WTC11 (cell line): ENCODE data around the gene PDE6H. TPM values are rescaled to one million over a fixed set of nuclear protein-coding genes. Genes with fewer than 3 reads are reported as not detected.

ENCODE experiments used
- ATAC-seq: fragments of 200-7000 bp; cut with Tn5 transposase; 2 replicates; pipeline ENCODE4 v1.10.0; 2021; ENCODE audit warnings: mild to moderate bottlenecking, moderate library complexity
- CTCF ChIA-PET: fragments of 300-600 bp; sonication (Branson Sonifier 250); formaldehyde crosslinking; loops from one replicate; lab custom pipeline; 2021; ENCODE audit warnings: antibody characterized with exemption; lab: Charles Lee
- POLR2A ChIA-PET: fragments of 350-600 bp; sonication (Branson Sonifier 250); formaldehyde crosslinking; loops from one replicate; lab custom pipeline; 2021; ENCODE audit warnings: antibody characterized with exemption; lab: Charles Lee
- DNase-seq: peaks from one replicate; pipeline ENCODE4 v3.0.0; 2021; ENCODE audit warnings: low spot score
- H3K27ac Mint-ChIP-seq: 2 replicates; pipeline ENCODE4 v1.8.0; 2021; ENCODE audit warnings: mixed read lengths
- H3K27me3 Mint-ChIP-seq: 2 replicates; pipeline ENCODE4 v1.8.0; 2021; ENCODE audit warnings: low read depth, mild to moderate bottlenecking, moderate library complexity, mixed read lengths
- H3K36me3 Mint-ChIP-seq: 2 replicates; pipeline ENCODE4 v1.8.0; 2021; ENCODE audit warnings: mixed read lengths
- H3K4me1 Mint-ChIP-seq: 2 replicates; pipeline ENCODE4 v1.8.0; 2022; ENCODE audit warnings: mixed read lengths
- H3K4me3 Mint-ChIP-seq: 2 replicates; pipeline ENCODE4 v1.8.0; 2021; ENCODE audit warnings: mild to moderate bottlenecking, moderate library complexity, mixed read lengths
- H3K9me3 Mint-ChIP-seq: 2 replicates; pipeline ENCODE4 v1.8.0; 2021; ENCODE audit warnings: mixed read lengths
- ELF4 ChIP-seq: sonication (generic); formaldehyde crosslinking; IDR thresholded peaks from 2 replicates; pipeline ENCODE4 v1.8.1; 2022; ENCODE audit warnings: low read depth, mild to moderate bottlenecking, moderate library complexity, missing genetic modification reagents
- FOXK1 ChIP-seq: sonication (generic); formaldehyde crosslinking; IDR thresholded peaks from 2 replicates; pipeline ENCODE4 v1.8.0; 2022; ENCODE audit warnings: mild to moderate bottlenecking, moderate library complexity, missing genetic modification reagents
- GTF2I ChIP-seq: fragments of 250-450 bp; sonication (Bioruptor Pico); conservative IDR thresholded peaks from 2 replicates; pipeline ENCODE4 v1.4.0; 2021; ENCODE audit warnings: mild to moderate bottlenecking
- JUN ChIP-seq: sonication (generic); formaldehyde crosslinking; IDR thresholded peaks from 2 replicates; pipeline ENCODE4 v1.8.0; 2023; ENCODE audit warnings: mild to moderate bottlenecking, missing genetic modification reagents
- OVOL2 ChIP-seq: fragments of 250-450 bp; sonication (Bioruptor Pico); IDR thresholded peaks from 2 replicates; pipeline ENCODE4 v1.9.0; 2021; ENCODE audit warnings: mild to moderate bottlenecking, borderline replicate concordance
- RORB ChIP-seq: fragments of 250-450 bp; sonication (Bioruptor Pico); IDR thresholded peaks from 2 replicates; pipeline ENCODE4 v1.9.0; 2021; ENCODE audit warnings: mild to moderate bottlenecking
- SMAD3 ChIP-seq: sonication (generic); formaldehyde crosslinking; IDR thresholded peaks from 2 replicates; pipeline ENCODE4 v1.8.0; 2022; ENCODE audit warnings: missing genetic modification reagents, mild to moderate bottlenecking, borderline replicate concordance
- total RNA-seq: library from RNA; stranded (reverse); gene quantifications from 3 replicates; pipeline ENCODE4 v1.2.3, GENCODE V29; 2021
- TF ChIP-seq, protein P1 (sequence below): fragments of 200-600 bp; IDR thresholded peaks from 2 replicates; pipeline ENCODE4 v1.8.0; 2022; ENCODE audit warnings: antibody characterized with exemption
- TF ChIP-seq, protein P2 (sequence below): fragments of 250-450 bp; sonication (Bioruptor Pico); conservative IDR thresholded peaks from 2 replicates; pipeline ENCODE4 v1.9.0; 2021; ENCODE audit warnings: mild to moderate bottlenecking
- TF ChIP-seq, protein P3 (sequence below): fragments of 250-450 bp; sonication (Bioruptor Pico); IDR thresholded peaks from 2 replicates; pipeline ENCODE4 v2.1.2; 2022; ENCODE audit warnings: mild to moderate bottlenecking, moderate library complexity
- TF ChIP-seq, protein P4 (sequence below): fragments of 250-450 bp; sonication (Bioruptor Pico); IDR thresholded peaks from 2 replicates; pipeline ENCODE4 v1.9.0; 2021; ENCODE audit warnings: mild to moderate bottlenecking
- TF ChIP-seq, protein P5 (sequence below): sonication (generic); formaldehyde crosslinking; IDR thresholded peaks from 2 replicates; pipeline ENCODE4 v1.8.1; 2022; ENCODE audit warnings: mild to moderate bottlenecking, moderate library complexity, missing genetic modification reagents
- TF ChIP-seq, protein P6 (sequence below): sonication (generic); formaldehyde crosslinking; IDR thresholded peaks from 2 replicates; pipeline ENCODE4 v1.8.1; 2023; ENCODE audit warnings: mild to moderate bottlenecking, missing genetic modification reagents, moderate library complexity
- TF ChIP-seq, protein P7 (sequence below): sonication (generic); formaldehyde crosslinking; IDR thresholded peaks from 2 replicates; pipeline ENCODE4 v1.8.1; 2023; ENCODE audit warnings: mild to moderate bottlenecking, missing genetic modification reagents
- TF ChIP-seq, protein P8 (sequence below): fragments of 250-450 bp; sonication (Bioruptor Pico); IDR thresholded peaks from 2 replicates; pipeline ENCODE4 v1.9.0; 2021; ENCODE audit warnings: mild to moderate bottlenecking, borderline replicate concordance

Gene PDE6H
- total RNA-seq, 1 experiment from 2014 or later, result not detected

DNA sequence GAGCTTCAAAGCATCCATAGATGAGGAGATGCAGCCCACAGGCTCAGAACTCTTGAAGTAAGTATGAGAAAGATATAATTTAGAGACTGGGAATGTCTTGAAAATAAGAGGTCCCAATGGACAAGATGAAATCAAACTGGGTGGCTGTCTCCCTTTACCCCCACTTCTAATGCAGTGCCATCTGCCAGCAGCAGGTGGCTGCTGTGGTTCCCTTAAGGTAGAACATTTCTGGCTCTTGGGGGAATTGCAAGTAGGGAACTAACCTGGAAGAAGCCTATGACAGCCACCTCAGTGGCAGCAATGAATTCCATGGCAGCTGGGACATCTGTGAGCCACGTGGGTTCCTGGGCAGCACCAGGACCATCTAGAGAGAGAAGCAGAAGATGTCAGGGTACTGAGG lies 35.2 kb upstream of the PDE6H start:
- ATAC-seq, result peak; percentile 74
- Mint-ChIP-seq H3K4me3 (no peak overlapping the region), H3K27me3 (no peaks in the 10 kb centered on the region), H3K36me3 (no peaks in the 10 kb centered on the region), H3K9me3 (no peaks in the 10 kb centered on the region), H3K27ac (no peak overlapping the region)
- DNase-seq, result peak; percentile 21
- ChIA-PET POLR2A (no interaction called here), CTCF (interaction anchor here (0.9 to 3.0 kb wide), 4 partner anchors 22 to 58 kb away, joined by 3 to 26 read pairs (median 4); no protein-coding TSS in a partner anchor)
- TF ChIP-seq JUN, result no peak
- TF ChIP-seq, protein P1, sequence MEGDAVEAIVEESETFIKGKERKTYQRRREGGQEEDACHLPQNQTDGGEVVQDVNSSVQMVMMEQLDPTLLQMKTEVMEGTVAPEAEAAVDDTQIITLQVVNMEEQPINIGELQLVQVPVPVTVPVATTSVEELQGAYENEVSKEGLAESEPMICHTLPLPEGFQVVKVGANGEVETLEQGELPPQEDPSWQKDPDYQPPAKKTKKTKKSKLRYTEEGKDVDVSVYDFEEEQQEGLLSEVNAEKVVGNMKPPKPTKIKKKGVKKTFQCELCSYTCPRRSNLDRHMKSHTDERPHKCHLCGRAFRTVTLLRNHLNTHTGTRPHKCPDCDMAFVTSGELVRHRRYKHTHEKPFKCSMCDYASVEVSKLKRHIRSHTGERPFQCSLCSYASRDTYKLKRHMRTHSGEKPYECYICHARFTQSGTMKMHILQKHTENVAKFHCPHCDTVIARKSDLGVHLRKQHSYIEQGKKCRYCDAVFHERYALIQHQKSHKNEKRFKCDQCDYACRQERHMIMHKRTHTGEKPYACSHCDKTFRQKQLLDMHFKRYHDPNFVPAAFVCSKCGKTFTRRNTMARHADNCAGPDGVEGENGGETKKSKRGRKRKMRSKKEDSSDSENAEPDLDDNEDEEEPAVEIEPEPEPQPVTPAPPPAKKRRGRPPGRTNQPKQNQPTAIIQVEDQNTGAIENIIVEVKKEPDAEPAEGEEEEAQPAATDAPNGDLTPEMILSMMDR, result 0 out of 2 replicates have a peak, but pooled peaks have one; percentile 24
- TF ChIP-seq, all 79 proteins: peak for 1
- no peaks in the 10 kb centered on the region for H3K4me1 Mint-ChIP-seq

DNA sequence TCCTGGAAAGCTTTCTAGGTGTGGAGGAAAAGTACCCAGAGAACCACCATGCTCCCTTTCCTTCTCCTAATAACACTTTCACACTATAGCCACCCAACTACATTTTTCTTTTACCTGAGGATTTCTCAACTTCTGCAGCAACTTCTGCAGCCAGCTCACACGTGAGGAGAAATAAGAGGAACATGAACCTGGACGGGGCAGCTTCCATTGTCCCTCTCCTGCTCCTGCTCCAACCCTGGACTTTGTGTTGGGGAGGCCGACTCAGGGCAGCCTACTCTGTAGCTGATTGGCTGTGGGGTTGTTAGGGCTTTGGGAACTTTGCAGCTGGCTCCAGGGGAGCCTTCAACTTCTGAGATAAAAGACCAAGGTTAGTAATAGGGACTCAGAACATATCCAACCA lies 34.5 kb upstream of the PDE6H start, which contains the start of gene ERP27:
TSS of gene ERP27 (minus strand) at position 237 of the 400 bp plus-strand sequence. CDS start at position 208, 29 bp downstream.
- Mint-ChIP-seq H3K27ac (no peak within 1 kb of the TSS), H3K4me1 (no peaks in the 10 kb centered on the region), H3K4me3 (no peak within 1 kb of the TSS), H3K36me3 (no peaks in the 10 kb centered on the region), H3K9me3 (no peaks in the 10 kb centered on the region), H3K27me3 (no peaks in the 10 kb centered on the region)
- no peak for TF ChIP-seq SMAD3 (CRISPR knock-in tag)
- TF ChIP-seq ELF4 (CRISPR knock-in tag), result no peak
- no peak for TF ChIP-seq GTF2I (CRISPR knock-in tag)
- TF ChIP-seq, protein P2, sequence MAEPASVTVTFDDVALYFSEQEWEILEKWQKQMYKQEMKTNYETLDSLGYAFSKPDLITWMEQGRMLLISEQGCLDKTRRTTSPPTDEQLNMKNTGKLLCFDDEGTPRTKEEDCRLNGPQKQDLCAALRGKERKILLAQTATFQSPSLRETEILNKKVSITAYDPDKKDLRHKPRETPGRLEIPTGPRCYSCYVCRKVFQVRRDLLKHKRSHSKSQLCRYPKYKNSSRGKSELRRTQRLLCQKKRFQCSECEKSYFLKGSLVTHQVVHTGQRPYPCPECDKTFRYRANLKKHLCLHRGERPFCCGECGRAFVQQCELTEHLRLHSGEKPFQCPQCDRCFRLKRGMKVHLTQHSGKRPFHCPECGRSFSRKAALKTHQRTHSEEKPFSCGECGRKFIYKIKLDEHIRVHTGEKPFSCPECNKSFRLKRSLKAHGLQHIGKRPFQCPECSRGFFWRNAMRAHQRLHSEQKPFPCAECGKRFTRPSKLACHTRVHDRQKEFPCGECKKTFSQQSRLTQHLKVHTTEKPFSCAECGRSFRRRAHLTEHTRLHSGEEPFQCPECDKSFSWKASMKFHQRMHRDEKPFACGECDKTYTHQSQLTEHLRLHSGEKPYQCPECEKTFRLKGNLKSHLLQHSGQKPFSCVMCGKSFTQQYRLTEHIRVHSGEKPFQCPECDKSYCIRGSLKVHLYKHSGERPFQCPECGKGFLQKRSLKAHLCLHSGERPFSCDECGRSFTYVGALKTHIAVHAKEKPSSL, result no peak
- TF ChIP-seq, protein P3, sequence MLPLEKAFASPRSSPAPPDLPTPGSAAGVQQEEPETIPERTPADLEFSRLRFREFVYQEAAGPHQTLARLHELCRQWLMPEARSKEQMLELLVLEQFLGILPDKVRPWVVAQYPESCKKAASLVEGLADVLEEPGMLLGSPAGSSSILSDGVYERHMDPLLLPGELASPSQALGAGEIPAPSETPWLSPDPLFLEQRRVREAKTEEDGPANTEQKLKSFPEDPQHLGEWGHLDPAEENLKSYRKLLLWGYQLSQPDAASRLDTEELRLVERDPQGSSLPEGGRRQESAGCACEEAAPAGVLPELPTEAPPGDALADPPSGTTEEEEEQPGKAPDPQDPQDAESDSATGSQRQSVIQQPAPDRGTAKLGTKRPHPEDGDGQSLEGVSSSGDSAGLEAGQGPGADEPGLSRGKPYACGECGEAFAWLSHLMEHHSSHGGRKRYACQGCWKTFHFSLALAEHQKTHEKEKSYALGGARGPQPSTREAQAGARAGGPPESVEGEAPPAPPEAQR (CRISPR knock-in tag), result no peak
- no peak for TF ChIP-seq FOXK1 (CRISPR knock-in tag)
- no peak for TF ChIP-seq OVOL2 (CRISPR knock-in tag)
- TF ChIP-seq RORB (CRISPR knock-in tag), result no peak
- POLR2A ChIA-PET, result no interaction called here
- no peak for DNase-seq
- no peak for ATAC-seq
- CTCF ChIA-PET, result interaction anchor here (0.9 to 3.0 kb wide), 2 partner anchors 30 to 57 kb away, joined by 3 to 26 read pairs; no protein-coding TSS in a partner anchor

DNA sequence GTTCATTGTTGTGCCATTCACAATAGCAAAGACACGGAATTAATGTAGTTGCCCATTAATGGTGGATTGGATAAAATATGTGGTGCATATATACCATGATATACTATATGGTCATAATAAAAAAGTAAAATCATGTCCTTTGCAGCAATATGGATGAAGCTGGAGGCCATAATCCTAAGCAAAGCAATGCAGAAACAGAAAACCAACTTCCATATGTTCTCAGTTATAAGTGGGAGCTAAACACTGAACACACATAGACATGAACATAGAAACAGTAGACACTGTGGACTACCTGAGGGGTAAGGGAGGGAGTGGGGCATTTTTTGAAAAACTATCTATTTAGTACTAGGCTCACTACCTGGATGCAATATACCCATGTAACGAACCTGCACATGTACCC lies 31.5 kb upstream of the PDE6H start:
- POLR2A ChIA-PET, result no interaction called here
- Mint-ChIP-seq H3K27ac (no peak overlapping the region), H3K27me3 (no peaks in the 10 kb centered on the region)
- TF ChIP-seq, protein P4, sequence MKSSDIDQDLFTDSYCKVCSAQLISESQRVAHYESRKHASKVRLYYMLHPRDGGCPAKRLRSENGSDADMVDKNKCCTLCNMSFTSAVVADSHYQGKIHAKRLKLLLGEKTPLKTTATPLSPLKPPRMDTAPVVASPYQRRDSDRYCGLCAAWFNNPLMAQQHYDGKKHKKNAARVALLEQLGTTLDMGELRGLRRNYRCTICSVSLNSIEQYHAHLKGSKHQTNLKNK (CRISPR knock-in tag), result no peak
- TF ChIP-seq, protein P5, sequence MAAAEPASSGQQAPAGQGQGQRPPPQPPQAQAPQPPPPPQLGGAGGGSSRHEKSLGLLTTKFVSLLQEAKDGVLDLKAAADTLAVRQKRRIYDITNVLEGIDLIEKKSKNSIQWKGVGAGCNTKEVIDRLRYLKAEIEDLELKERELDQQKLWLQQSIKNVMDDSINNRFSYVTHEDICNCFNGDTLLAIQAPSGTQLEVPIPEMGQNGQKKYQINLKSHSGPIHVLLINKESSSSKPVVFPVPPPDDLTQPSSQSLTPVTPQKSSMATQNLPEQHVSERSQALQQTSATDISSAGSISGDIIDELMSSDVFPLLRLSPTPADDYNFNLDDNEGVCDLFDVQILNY (CRISPR knock-in tag), result no peak
- TF ChIP-seq, protein P6, sequence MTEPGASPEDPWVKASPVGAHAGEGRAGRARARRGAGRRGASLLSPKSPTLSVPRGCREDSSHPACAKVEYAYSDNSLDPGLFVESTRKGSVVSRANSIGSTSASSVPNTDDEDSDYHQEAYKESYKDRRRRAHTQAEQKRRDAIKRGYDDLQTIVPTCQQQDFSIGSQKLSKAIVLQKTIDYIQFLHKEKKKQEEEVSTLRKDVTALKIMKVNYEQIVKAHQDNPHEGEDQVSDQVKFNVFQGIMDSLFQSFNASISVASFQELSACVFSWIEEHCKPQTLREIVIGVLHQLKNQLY (CRISPR knock-in tag), result no peak
- TF ChIP-seq, protein P7, sequence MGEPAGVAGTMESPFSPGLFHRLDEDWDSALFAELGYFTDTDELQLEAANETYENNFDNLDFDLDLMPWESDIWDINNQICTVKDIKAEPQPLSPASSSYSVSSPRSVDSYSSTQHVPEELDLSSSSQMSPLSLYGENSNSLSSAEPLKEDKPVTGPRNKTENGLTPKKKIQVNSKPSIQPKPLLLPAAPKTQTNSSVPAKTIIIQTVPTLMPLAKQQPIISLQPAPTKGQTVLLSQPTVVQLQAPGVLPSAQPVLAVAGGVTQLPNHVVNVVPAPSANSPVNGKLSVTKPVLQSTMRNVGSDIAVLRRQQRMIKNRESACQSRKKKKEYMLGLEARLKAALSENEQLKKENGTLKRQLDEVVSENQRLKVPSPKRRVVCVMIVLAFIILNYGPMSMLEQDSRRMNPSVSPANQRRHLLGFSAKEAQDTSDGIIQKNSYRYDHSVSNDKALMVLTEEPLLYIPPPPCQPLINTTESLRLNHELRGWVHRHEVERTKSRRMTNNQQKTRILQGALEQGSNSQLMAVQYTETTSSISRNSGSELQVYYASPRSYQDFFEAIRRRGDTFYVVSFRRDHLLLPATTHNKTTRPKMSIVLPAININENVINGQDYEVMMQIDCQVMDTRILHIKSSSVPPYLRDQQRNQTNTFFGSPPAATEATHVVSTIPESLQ (CRISPR knock-in tag), result no peak
- TF ChIP-seq, protein P8, sequence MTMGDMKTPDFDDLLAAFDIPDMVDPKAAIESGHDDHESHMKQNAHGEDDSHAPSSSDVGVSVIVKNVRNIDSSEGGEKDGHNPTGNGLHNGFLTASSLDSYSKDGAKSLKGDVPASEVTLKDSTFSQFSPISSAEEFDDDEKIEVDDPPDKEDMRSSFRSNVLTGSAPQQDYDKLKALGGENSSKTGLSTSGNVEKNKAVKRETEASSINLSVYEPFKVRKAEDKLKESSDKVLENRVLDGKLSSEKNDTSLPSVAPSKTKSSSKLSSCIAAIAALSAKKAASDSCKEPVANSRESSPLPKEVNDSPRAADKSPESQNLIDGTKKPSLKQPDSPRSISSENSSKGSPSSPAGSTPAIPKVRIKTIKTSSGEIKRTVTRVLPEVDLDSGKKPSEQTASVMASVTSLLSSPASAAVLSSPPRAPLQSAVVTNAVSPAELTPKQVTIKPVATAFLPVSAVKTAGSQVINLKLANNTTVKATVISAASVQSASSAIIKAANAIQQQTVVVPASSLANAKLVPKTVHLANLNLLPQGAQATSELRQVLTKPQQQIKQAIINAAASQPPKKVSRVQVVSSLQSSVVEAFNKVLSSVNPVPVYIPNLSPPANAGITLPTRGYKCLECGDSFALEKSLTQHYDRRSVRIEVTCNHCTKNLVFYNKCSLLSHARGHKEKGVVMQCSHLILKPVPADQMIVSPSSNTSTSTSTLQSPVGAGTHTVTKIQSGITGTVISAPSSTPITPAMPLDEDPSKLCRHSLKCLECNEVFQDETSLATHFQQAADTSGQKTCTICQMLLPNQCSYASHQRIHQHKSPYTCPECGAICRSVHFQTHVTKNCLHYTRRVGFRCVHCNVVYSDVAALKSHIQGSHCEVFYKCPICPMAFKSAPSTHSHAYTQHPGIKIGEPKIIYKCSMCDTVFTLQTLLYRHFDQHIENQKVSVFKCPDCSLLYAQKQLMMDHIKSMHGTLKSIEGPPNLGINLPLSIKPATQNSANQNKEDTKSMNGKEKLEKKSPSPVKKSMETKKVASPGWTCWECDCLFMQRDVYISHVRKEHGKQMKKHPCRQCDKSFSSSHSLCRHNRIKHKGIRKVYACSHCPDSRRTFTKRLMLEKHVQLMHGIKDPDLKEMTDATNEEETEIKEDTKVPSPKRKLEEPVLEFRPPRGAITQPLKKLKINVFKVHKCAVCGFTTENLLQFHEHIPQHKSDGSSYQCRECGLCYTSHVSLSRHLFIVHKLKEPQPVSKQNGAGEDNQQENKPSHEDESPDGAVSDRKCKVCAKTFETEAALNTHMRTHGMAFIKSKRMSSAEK (CRISPR knock-in tag), result no peak
- TF ChIP-seq SMAD3 (CRISPR knock-in tag) (no peak), ELF4 (CRISPR knock-in tag) (no peak), FOXK1 (CRISPR knock-in tag) (no peak)

More for the DNA sequence above, 31.5 kb upstream of the PDE6H start:
- Mint-ChIP-seq H3K36me3 (no peaks in the 10 kb centered on the region), H3K9me3 (no peaks in the 10 kb centered on the region), H3K4me3 (no peak overlapping the region), H3K4me1 (no peaks in the 10 kb centered on the region)
- CTCF ChIA-PET, result no interaction called here
- DNase-seq (no peak), ATAC-seq (no peak)
